IMR-90 (cell line): ENCODE measurements around the gene PGK1. TPM values are rescaled to one million over a fixed set of nuclear protein-coding genes. Genes with fewer than 3 reads are reported as not detected.

Source experiments
- ATAC-seq: fragments of 200-7000 bp; cut with Tn5 transposase; 2 replicates; pipeline ENCODE4 v1.9.1; 2020; ENCODE audit warnings: low read depth, mild to moderate bottlenecking, moderate library complexity
- BruUV-seq: library from RNA; stranded (reverse); fragments of 400-500 nt; replicated peaks from 2 replicates; lab custom pipeline; 2021; lab: Mats Ljungman, UMichigan
- CTCF ChIA-PET: fragments of 300-600 bp; formaldehyde crosslinking; extraction: SDS; loops from one replicate; lab custom pipeline; 2021; ENCODE audit warnings: antibody characterized with exemption; lab: Yijun Ruan, JAX
- POLR2A ChIA-PET: fragments of 300-600 bp; sonication (Branson Sonifier 250); formaldehyde crosslinking; loops from one replicate; lab custom pipeline; 2022; ENCODE audit warnings: antibody characterized with exemption; ENCODE audit not compliant: unreplicated experiment; lab: Charles Lee
- DNase-seq: peaks from one replicate; pipeline ENCODE4 v3.0.0; 2013
- H2AFZ ChIP-seq: replicated peaks from 2 replicates; pipeline ENCODE3; 2013; ENCODE audit warnings: low read length, mild to moderate bottlenecking; ENCODE audit not compliant: poor library complexity
- H2AK5ac ChIP-seq: 2 replicates; pipeline ENCODE4 v1.6.1; 2013; ENCODE audit warnings: low read depth, low read length, inconsistent platforms
- H2AK9ac ChIP-seq: replicated peaks from 2 replicates; pipeline ENCODE3; 2013; ENCODE audit warnings: mild to moderate bottlenecking, low read depth, low read length, moderate library complexity; ENCODE audit not compliant: poor library complexity
- H2BK120ac ChIP-seq: 2 replicates; pipeline ENCODE4 v1.6.1; 2013; ENCODE audit warnings: low read depth, low read length, inconsistent platforms
- H2BK15ac ChIP-seq: 3 replicates; pipeline ENCODE4 v1.6.1; 2013; ENCODE audit warnings: low read depth, low read length, inconsistent platforms
- H2BK20ac ChIP-seq: 2 replicates; pipeline ENCODE4 v1.6.1; 2013; ENCODE audit warnings: low read depth, mild to moderate bottlenecking, inconsistent platforms, low read length, moderate library complexity
- H2BK5ac ChIP-seq: 2 replicates; pipeline ENCODE4 v1.6.1; 2013; ENCODE audit warnings: mild to moderate bottlenecking, low read depth, low read length, inconsistent platforms; ENCODE audit not compliant: poor library complexity, severe bottlenecking
- H3K14ac ChIP-seq: replicated peaks from 2 replicates; pipeline ENCODE4 v1.6.1; 2013; ENCODE audit warnings: low read depth, low read length, inconsistent platforms
- H3K18ac ChIP-seq: 2 replicates; pipeline ENCODE4 v1.6.1; 2013; ENCODE audit warnings: low read depth, low read length, control low read depth
- H3K23ac ChIP-seq: 2 replicates; pipeline ENCODE4 v1.6.1; 2013; ENCODE audit warnings: low read depth, low read length, inconsistent platforms
- H3K27ac ChIP-seq: 2 replicates; pipeline ENCODE4 v1.5.1; 2013; ENCODE audit warnings: mild to moderate bottlenecking, control low read depth, low read length; ENCODE audit not compliant: insufficient read depth
- H3K27me3 ChIP-seq: 2 replicates; pipeline ENCODE4 v1.6.1; 2013; ENCODE audit warnings: low read length; ENCODE audit not compliant: control insufficient read depth, insufficient read depth
- H3K36me3 ChIP-seq: 2 replicates; pipeline ENCODE4 v1.6.1; 2013; ENCODE audit warnings: low read length, mixed read lengths; ENCODE audit not compliant: control insufficient read depth, insufficient read depth
- H3K4ac ChIP-seq: 2 replicates; pipeline ENCODE4 v1.6.1; 2013; ENCODE audit warnings: low read depth, low read length, inconsistent platforms
- H3K4me1 ChIP-seq: 2 replicates; pipeline ENCODE4 v1.6.1; 2013; ENCODE audit warnings: low read length, mixed read lengths; ENCODE audit not compliant: control insufficient read depth, insufficient read depth
- H3K4me2 ChIP-seq: 2 replicates; pipeline ENCODE4 v1.6.1; 2013; ENCODE audit warnings: low read depth, mild to moderate bottlenecking, control low read depth, low read length, moderate library complexity
- H3K4me3 ChIP-seq: 2 replicates; pipeline ENCODE4 v1.5.1; 2013; ENCODE audit warnings: low read depth, mild to moderate bottlenecking, control low read depth, low read length, moderate library complexity; ENCODE audit not compliant: insufficient read depth
- H3K56ac ChIP-seq: 2 replicates; pipeline ENCODE4 v1.6.1; 2013; ENCODE audit warnings: low read length, inconsistent platforms; ENCODE audit not compliant: insufficient read depth; ENCODE audit errors: extremely low read depth
- H3K79me1 ChIP-seq, 2 experiments: 2 replicates each; pipeline ENCODE4 v1.6.1; 2013; ENCODE audit warnings: low read length in 2 of 2, inconsistent platforms in 1 of 2, low read depth in 1 of 2
- H3K9ac ChIP-seq: 2 replicates; pipeline ENCODE4 v1.6.1; 2013; ENCODE audit warnings: low read depth, low read length, control low read depth
- H3K9me1 ChIP-seq: 2 replicates; pipeline ENCODE4 v1.6.1; 2013; ENCODE audit warnings: low read length, inconsistent platforms; ENCODE audit not compliant: insufficient read depth
- H3K9me3 ChIP-seq: 2 replicates; pipeline ENCODE4 v1.6.1; 2013; ENCODE audit warnings: low read length; ENCODE audit not compliant: control insufficient read depth, insufficient read depth
- H4K20me1 ChIP-seq: 2 replicates; pipeline ENCODE4 v1.6.1; 2013; ENCODE audit warnings: low read length, inconsistent platforms; ENCODE audit not compliant: insufficient read depth
- H4K5ac ChIP-seq: 2 replicates; pipeline ENCODE4 v1.6.1; 2013; ENCODE audit warnings: mild to moderate bottlenecking, low read depth, low read length, control low read depth
- H4K8ac ChIP-seq, 2 experiments: 2 replicates each; pipeline ENCODE4 v1.6.1; 2013; ENCODE audit warnings: low read depth in 2 of 2, low read length in 2 of 2, control low read depth in 1 of 2, inconsistent platforms in 1 of 2
- H4K91ac ChIP-seq: 2 replicates; pipeline ENCODE4 v1.6.1; 2013; ENCODE audit warnings: low read depth, low read length, inconsistent platforms; ENCODE audit not compliant: insufficient read depth
- CEBPB ChIP-seq: IDR thresholded peaks from 2 replicates; pipeline ENCODE4 v1.6.1; 2012; ENCODE audit warnings: low read depth, low read length, improper control_type of control experiment
- CTCF ChIP-seq: conservative IDR thresholded peaks from 2 replicates; pipeline ENCODE4 v1.5.1; 2012; ENCODE audit warnings: mild to moderate bottlenecking, low read depth, low read length, improper control_type of control experiment
- ELK1 ChIP-seq: fragments of 150-350 bp; IDR thresholded peaks from 2 replicates; pipeline ENCODE4 v1.6.1; 2016; ENCODE audit warnings: low read depth, mild to moderate bottlenecking, low read length, moderate library complexity, borderline replicate concordance
- WGBS, 2 experiments: methylation state at CpG; one replicate each; pipeline versions ENCODE4 v1.1.5 to v1.1.7; 2013; ENCODE audit warnings: missing lambda C conversion rate in 2 of 2; ENCODE audit not compliant: insufficient read length in 1 of 2; ENCODE audit errors: extremely low coverage in 2 of 2; 5-methylcytosine and 5-hydroxymethylcytosine counted together
- dilution Hi-C: fragments of 300-500 bp; cut with HindIII; formaldehyde crosslinking; loops from one replicate; pipeline ENCODE4 v1.14.3; 2018; ENCODE audit warnings: low sequenced_read_pairs; ENCODE audit not compliant: unreplicated experiment
- in situ Hi-C: fragments of 300-500 bp; cut with MboI; formaldehyde crosslinking; loops from 3 replicates; pipeline ENCODE4 v1.14.3; 2019; ENCODE audit warnings: low sequenced_read_pairs, inconsistent platforms, mixed read lengths
- intact Hi-C: fragments of 100-400 bp; cut with micrococcal nuclease; formaldehyde crosslinking; loops from 2 replicates; pipeline ENCODE4 v1.10.0; 2022
- polyA plus RNA-seq, 3 experiments: library from polyadenylated mRNA; depleted of rRNA; stranded (reverse); fragments of >200 nt; gene quantifications; 2 replicates each; pipeline ENCODE4 v1.2.3, GENCODE V29; 2012; ENCODE audit warnings: low replicate concordance in 1 of 3
- total RNA-seq: library from RNA; depleted of rRNA; stranded (reverse); fragments of >200 nt; gene quantifications from 2 replicates; pipeline ENCODE4 v1.2.3, GENCODE V29; 2012

Gene PGK1
- total and polyA plus RNA-seq, 2 of the 4 experiments (the other 2 are of a cell fraction), result 498 to 744 TPM

GRCh38 chrX:78111140-78111931 is 7.3 kb downstream of the PGK1 start:
- H3K23ac ChIP-seq, result no peak overlapping the region
- peaks cover 90% of the 10 kb centered on the region for H4K20me1 ChIP-seq
- H3K36me3 ChIP-seq, result peaks cover 31% of the 10 kb centered on the region
- H3K4me3 ChIP-seq, result no peak overlapping the region
- WGBS, 2 experiments, result 63% methylated on average over 3 of the region's 10 CpGs; no CpG with 5 or more reads in 1 of the 2 experiments
- ChIA-PET POLR2A (no interaction called here), CTCF (no interaction called here)
- no peak overlapping the region for H2AFZ ChIP-seq
- H2AK9ac ChIP-seq, result no peak overlapping the region
- no peak overlapping the region for H3K56ac ChIP-seq
- intact Hi-C loops, result no loop called here
- H3K27ac ChIP-seq, result no peak overlapping the region
- TF ChIP-seq CEBPB, result peak; percentile 69
- no peak for TF ChIP-seq CTCF
- TF ChIP-seq ELK1, result no peak
- no peak overlapping the region for H3K18ac ChIP-seq
- no peak overlapping the region for H3K14ac ChIP-seq
- no peak overlapping the region for H2BK120ac ChIP-seq
- DNase-seq, result no peak
- H3K27me3 ChIP-seq, result no peaks in the 10 kb centered on the region
- peaks cover 0 to 3% of the 10 kb centered on the region in 2 experiments; a peak in 1 of 4 replicates for H3K79me1 ChIP-seq
- H3K9ac ChIP-seq, result no peak overlapping the region
- H2BK15ac ChIP-seq, result no peak overlapping the region
- H2BK20ac ChIP-seq, result no peak overlapping the region
- H4K5ac ChIP-seq, result no peak overlapping the region
- H2BK5ac ChIP-seq, result no peak overlapping the region
- no peak overlapping the region for H4K8ac ChIP-seq
- H3K4me1 ChIP-seq, result 0 out of 2 replicates have a peak, but pooled peaks cover 2% of the 10 kb centered on the region
- H2AK5ac ChIP-seq, result no peak overlapping the region
- no peaks in the 10 kb centered on the region for H3K9me3 ChIP-seq
- H3K4ac ChIP-seq, result no peak overlapping the region
- dilution Hi-C loops, result no loop called here
- in situ Hi-C loops, result no loop called here
- no peak overlapping the region for H3K4me2 ChIP-seq
- BruUV-seq, result no TSS peak
- no peak overlapping the region for H4K91ac ChIP-seq
- no peaks in the 10 kb centered on the region for H3K9me1 ChIP-seq
- no peak for ATAC-seq
